ENCODE results near the gene NTN5. TPM values are rescaled to one million over a fixed set of nuclear protein-coding genes. Genes with fewer than 3 reads are reported as not detected.

The NTN5 gene
- total and polyA plus RNA-seq, 10 of the 15 experiments (the other 5 are each of a cell fraction or from before 2014, with no cell fraction given): 0.07 to 0.22 TPM; not detected in 8

- FAIRE-seq: no peak
- SMC1A ChIA-PET (ENCODE audit: uncharacterized antibody, unreplicated experiment): interaction anchor here (1.0 to 1.7 kb wide), 3 partner anchors 15 to 34 kb away, joined by 3 to 4 read pairs (median 3); no protein-coding TSS in a partner anchor
These were observed 54.4 kb downstream of the NTN5 start for GRCh38 chr19:48618278-48618915.

More at GRCh38 chr19:48618278-48618915, 54.4 kb downstream of the NTN5 start:
- 1% methylated on average over 18 of the region's 18 CpGs for WGBS (ENCODE audit: insufficient coverage, insufficient replicate concordance, low lambda C conversion rate, missing lambda C conversion rate)
- peaks cover 15% of the 10 kb centered on the region for H4K20me1 ChIP-seq (ENCODE audit: control insufficient read depth, insufficient read depth)
- H3K36me3 ChIP-seq (ENCODE audit: control insufficient read depth in 2 of 2, insufficient read depth in 2 of 2, low read length in 1 of 2): peaks cover 25 to 32% of the 10 kb centered on the region in 2 experiments
- no peak for ATAC-seq
- TF ChIP-seq WRNIP1 (IDR thresholded peaks at IDR 0.05; ENCODE audit: borderline replicate concordance, low read depth, low read length) (0 out of 2 replicates have a peak, but pooled peaks have one; percentile 28), CHD1 (IDR thresholded peaks at IDR 0.05; ENCODE audit: low read depth, low read length) (0 out of 2 replicates have a peak, but pooled peaks have one; percentile 15), GATAD2B (conservative IDR thresholded peaks at IDR 0.05; ENCODE audit: low read depth) (0 out of 2 replicates have a peak, but pooled peaks have one; percentile 13), MLLT1 (IDR thresholded peaks at IDR 0.05) (no peak), LARP7 (IDR thresholded peaks at IDR 0.05) (0 out of 2 replicates have a peak, but pooled peaks have one; percentile 18)
- intact Hi-C loops (cut with micrococcal nuclease; ENCODE audit: unreplicated experiment) (no loop called here), in situ Hi-C loops (cut with MboI) (no loop called here)
- H2AFZ ChIP-seq (ENCODE audit: control insufficient read depth, low read depth, low read length): no peak overlapping the region
- no peaks in the 10 kb centered on the region for H3K27me3 ChIP-seq (replicated peaks in 1 of 2; ENCODE audit: control insufficient read depth in 2 of 2, insufficient read depth in 2 of 2, low read length in 1 of 2)
- BruUV-seq (replicated peaks): TSS peak; percentile 84
- H3K27ac ChIP-seq (ENCODE audit: control insufficient read depth, insufficient read depth): peak overlapping the region; percentile 95
- peaks cover 22% of the 10 kb centered on the region for H3K4me1 ChIP-seq (ENCODE audit: control insufficient read depth, insufficient read depth, low read length)
- peaks cover 51% of the 10 kb centered on the region for H3K79me2 ChIP-seq (ENCODE audit: control insufficient read depth, insufficient read depth, low read length)
- peak overlapping the region; percentile 99 for H3K9ac ChIP-seq (ENCODE audit: control insufficient read depth, insufficient read depth, low read length)
- RAD21 ChIA-PET (ENCODE audit: unreplicated experiment): interaction anchor here (0.6 to 1.6 kb wide), 6 partner anchors 9 to 710 kb away, joined by 3 to 15 read pairs (median 6); no protein-coding TSS in a partner anchor
- POLR2A ChIA-PET: interaction anchor here (0.6 to 6.6 kb wide), 7 partner anchors 10 to 1356 kb away, joined by 3 to 62 read pairs (median 5); partner anchors contain the start of genes CA11, GYS1 and RUVBL2
- H3K4me2 ChIP-seq (ENCODE audit: control insufficient read depth, insufficient read depth): peak overlapping the region; percentile 88
- H3K4me3 ChIP-seq: peak overlapping the region; percentile 93
- no peak for DNase-seq (ENCODE audit: low read depth, low spot score)
- no peaks in the 10 kb centered on the region for H3K9me3 ChIP-seq (replicated peaks; ENCODE audit: control insufficient read depth, insufficient read depth, low read length)
- CTCF ChIA-PET: interaction anchor here (1.2 to 1.8 kb wide), 5 partner anchors 10 to 129 kb away, joined by 3 to 8 read pairs (median 6); partner anchors contain the start of gene CA11

Measured in GM12878 (cell line).